ENCODE measurements around the gene ATG9A. TPM values are rescaled to one million over a fixed set of nuclear protein-coding genes. Genes with fewer than 3 reads are reported as not detected.
A peak's percentile ranks its signal among the peaks of the same experiment; 100 is the strongest.

The ATG9A gene
- total RNA-seq, 5 donors from 2014 or later (not counting 1 experiment from before 2014, with no cell fraction given), result 52.5 to 72.9 (median 57.6) TPM

GRCh38 chr2:219175928-219176817 is 53.3 kb downstream of the ATG9A start:
- peak overlapping the region; percentile 60 to 92 for H3K4me3 ChIP-seq (ENCODE audit: control insufficient read depth in 1 of 2, extremely low read depth in 1 of 2, low read length in 1 of 2)
- Mint-ChIP-seq H3K36me3 (peaks cover 43% of the 10 kb centered on the region), H3K27me3 (no peaks in the 10 kb centered on the region), H3K9me3 (no peaks in the 10 kb centered on the region), H3K4me3 (peak overlapping the region; percentile 88 to 96 (median 92)), H3K27ac (peak overlapping the region; percentile 86 to 99), H3K4me1 (peaks cover 62 to 76% (median 63%) of the 10 kb centered on the region in 3 donors)
- H3K4me1 ChIP-seq (ENCODE audit: control insufficient read depth in 1 of 2, extremely low read depth in 1 of 2, insufficient read depth in 2 of 2, low read length in 2 of 2), result peaks cover 23 to 70% of the 10 kb centered on the region in 2 experiments
- no peaks in the 10 kb centered on the region for H3K27me3 ChIP-seq (replicated peaks in 1 of 2; ENCODE audit: control insufficient read depth in 2 of 2, extremely low read depth in 1 of 2, insufficient read depth in 2 of 2, low read length in 1 of 2)
- no peaks in the 10 kb centered on the region for H3K9me3 ChIP-seq
- CTCF ChIA-PET, result interaction anchor here (0.6 to 3.0 kb wide), 16 partner anchors 10 to 323 kb away, joined by 3 to 26 read pairs (median 4); partner anchors contain the start of genes NHEJ1 (in 2 of the 2), DNAJB2 (in 1 of the 2), GMPPA (in 1 of the 2) and TUBA4A (in 1 of the 2)
- peak overlapping the region; percentile 83 for H3K27ac ChIP-seq (ENCODE audit: low read length)
- POLR2A ChIA-PET, result interaction anchor here (0.5 to 1.1 kb wide), 11 partner anchors 10 to 1107 kb away, joined by 3 to 9 read pairs (median 4); partner anchors contain the start of genes RUFY4 (in 1 of the 2) and TUBA4A (in 1 of the 2)
- DNase-seq (peak in 12 of 35 experiments; percentile 7 to 30 (median 15)), ATAC-seq (replicated peaks in 1 of 4) (peak; percentile 13 to 24 (median 19))
- H3K36me3 ChIP-seq (ENCODE audit: control insufficient read depth in 2 of 2, extremely low read depth in 1 of 2, insufficient read depth in 1 of 2, low read length in 1 of 2), result peaks cover 8 to 56% of the 10 kb centered on the region in 2 donors
- WGBS (ENCODE audit: insufficient coverage), result under 1% methylated on average over 38 of the region's 45 CpGs

- ATAC-seq (replicated peaks in 1 of 4), result no peak
- H3K27me3 Mint-ChIP-seq, result no peaks in the 10 kb centered on the region
- no peaks in the 10 kb centered on the region for H3K27me3 ChIP-seq (replicated peaks in 1 of 2; ENCODE audit: control insufficient read depth in 2 of 2, extremely low read depth in 1 of 2, insufficient read depth in 2 of 2, low read length in 1 of 2)
- H3K4me1 Mint-ChIP-seq, result peaks cover 55 to 71% (median 59%) of the 10 kb centered on the region in 3 donors
- no peaks in the 10 kb centered on the region for H3K9me3 ChIP-seq
- peak overlapping the region; percentile 88 to 96 (median 92) for H3K4me3 Mint-ChIP-seq
- peaks cover 23 to 65% of the 10 kb centered on the region in 2 experiments for H3K4me1 ChIP-seq (ENCODE audit: control insufficient read depth in 1 of 2, extremely low read depth in 1 of 2, insufficient read depth in 2 of 2, low read length in 2 of 2)
- CTCF ChIA-PET, result interaction anchor here (0.6 to 3.0 kb wide), 13 partner anchors 9 to 213 kb away, joined by 3 to 26 read pairs (median 5); partner anchors contain the start of genes NHEJ1 (in 2 of the 2), DNAJB2 (in 1 of the 2), TUBA4A (in 1 of the 2) and ZFAND2B (in 1 of the 2)
- H3K27ac Mint-ChIP-seq, result peak overlapping the region; percentile 86 to 99
- POLR2A ChIA-PET, result interaction anchor here (0.6 to 0.7 kb wide), 2 partner anchors 21 to 1106 kb away, joined by 3 to 4 read pairs; partner anchors contain the start of gene RUFY4 (in 1 of the 2)
- no peaks in the 10 kb centered on the region for H3K9me3 Mint-ChIP-seq
- peak overlapping the region; percentile 25 to 60 for H3K4me3 ChIP-seq (ENCODE audit: control insufficient read depth in 1 of 2, extremely low read depth in 1 of 2, low read length in 1 of 2)
- no peak for DNase-seq
- H3K36me3 Mint-ChIP-seq, result peaks cover 36% of the 10 kb centered on the region
- peak overlapping the region; percentile 83 for H3K27ac ChIP-seq (ENCODE audit: low read length)
- H3K36me3 ChIP-seq (ENCODE audit: control insufficient read depth in 2 of 2, extremely low read depth in 1 of 2, insufficient read depth in 1 of 2, low read length in 1 of 2), result peaks cover 7 to 49% of the 10 kb centered on the region in 2 donors
- 100% methylated on average over 4 of the region's 7 CpGs for WGBS (ENCODE audit: insufficient coverage)
These were observed 54.0 kb downstream of the ATG9A start for GRCh38 chr2:219175486-219175885.

DNA sequence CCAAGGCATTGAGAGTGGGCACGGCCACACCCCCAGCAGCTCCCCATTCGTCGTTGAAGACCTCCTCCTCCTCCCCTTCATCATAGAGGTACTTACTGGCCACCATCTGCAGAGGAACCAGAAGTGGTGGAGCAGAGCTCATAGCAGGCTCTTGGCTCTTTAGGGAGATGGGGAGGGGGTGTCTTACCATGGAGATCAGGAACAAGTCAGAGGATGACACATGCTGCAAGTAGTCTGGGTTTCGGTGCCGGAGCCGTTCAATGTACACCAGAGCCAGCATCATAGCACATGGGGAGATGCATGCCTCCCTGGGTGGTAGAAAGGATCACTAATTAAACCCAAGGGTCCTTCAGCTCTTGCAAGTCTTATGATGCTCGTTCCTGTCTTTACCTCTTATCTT is 54.6 kb downstream of the ATG9A start:
- Mint-ChIP-seq H3K9me3 (no peaks in the 10 kb centered on the region), H3K4me1 (peaks cover 48 to 64% (median 52%) of the 10 kb centered on the region in 3 donors), H3K36me3 (peaks cover 35% of the 10 kb centered on the region), H3K27ac (peak overlapping the region; percentile 86), H3K27me3 (no peaks in the 10 kb centered on the region), H3K4me3 (peak overlapping the region; percentile 62 to 92 (median 88))
- Histone ChIP-seq H3K36me3 (ENCODE audit: control insufficient read depth in 2 of 2, extremely low read depth in 1 of 2, insufficient read depth in 1 of 2, low read length in 1 of 2) (peaks cover 4 to 42% of the 10 kb centered on the region in 2 donors), H3K4me1 (ENCODE audit: control insufficient read depth in 1 of 2, extremely low read depth in 1 of 2, insufficient read depth in 2 of 2, low read length in 2 of 2) (peaks cover 23 to 58% of the 10 kb centered on the region in 2 experiments), H3K9me3 (no peaks in the 10 kb centered on the region), H3K27me3 (replicated peaks in 1 of 2; ENCODE audit: control insufficient read depth in 2 of 2, extremely low read depth in 1 of 2, insufficient read depth in 2 of 2, low read length in 1 of 2) (no peaks in the 10 kb centered on the region), H3K27ac (ENCODE audit: low read length) (peak overlapping the region; percentile 11), H3K4me3 (ENCODE audit: control insufficient read depth in 1 of 2, extremely low read depth in 1 of 2, low read length in 1 of 2) (no peak overlapping the region)
- ATAC-seq (replicated peaks in 1 of 4) (no peak), DNase-seq (no peak)
- 81% methylated on average over 4 of the region's 7 CpGs for WGBS (ENCODE audit: insufficient coverage)
- ChIA-PET POLR2A (interaction anchor here (0.6 to 1.0 kb wide), 4 partner anchors 22 to 146 kb away, joined by 3 to 6 read pairs (median 4); no protein-coding TSS in a partner anchor), CTCF (interaction anchor here (0.6 to 3.0 kb wide), 9 partner anchors 9 to 214 kb away, joined by 3 to 26 read pairs (median 5); partner anchors contain the start of gene NHEJ1 (in 2 of the 2))

DNA sequence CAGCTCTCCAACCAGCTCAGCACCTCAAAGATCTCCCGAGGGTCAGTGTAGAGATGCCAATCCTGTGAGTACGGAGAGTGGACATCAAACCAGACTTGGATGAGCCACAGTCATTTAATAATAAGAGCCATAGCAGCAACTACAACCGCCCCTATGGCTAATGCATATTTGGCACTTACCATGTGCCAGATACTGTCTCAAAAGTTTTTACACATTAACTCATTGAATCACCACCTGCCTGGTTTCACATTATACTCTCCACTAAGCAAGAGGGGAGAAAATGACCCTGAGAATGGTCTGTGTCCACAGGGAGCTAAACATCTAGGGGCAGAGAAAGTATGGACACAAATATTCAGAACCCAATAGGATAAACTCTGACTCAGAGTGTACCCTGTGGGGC is 55.3 kb downstream of the ATG9A start:
- CTCF ChIA-PET, result interaction anchor here (0.6 to 3.0 kb wide), 7 partner anchors 8 to 102 kb away, joined by 3 to 11 read pairs (median 5); partner anchors contain the start of gene NHEJ1 (in 1 of the 2)
- Histone ChIP-seq H3K4me1 (ENCODE audit: control insufficient read depth in 1 of 2, extremely low read depth in 1 of 2, insufficient read depth in 2 of 2, low read length in 2 of 2) (peaks cover 20 to 51% of the 10 kb centered on the region in 2 experiments), H3K9me3 (no peaks in the 10 kb centered on the region), H3K27me3 (replicated peaks in 1 of 2; ENCODE audit: control insufficient read depth in 2 of 2, extremely low read depth in 1 of 2, insufficient read depth in 2 of 2, low read length in 1 of 2) (no peaks in the 10 kb centered on the region), H3K27ac (ENCODE audit: low read length) (no peak overlapping the region), H3K4me3 (ENCODE audit: control insufficient read depth in 1 of 2, extremely low read depth in 1 of 2, low read length in 1 of 2) (no peak overlapping the region), H3K36me3 (ENCODE audit: control insufficient read depth in 2 of 2, extremely low read depth in 1 of 2, insufficient read depth in 1 of 2, low read length in 1 of 2) (peaks cover 4 to 39% of the 10 kb centered on the region in 2 donors)
- DNase-seq (no peak), ATAC-seq (replicated peaks in 1 of 4) (no peak)
- 95% methylated on average over 2 of the region's 3 CpGs for WGBS (ENCODE audit: insufficient coverage)
- Mint-ChIP-seq H3K9me3 (no peaks in the 10 kb centered on the region), H3K4me1 (peaks cover 42 to 58% (median 46%) of the 10 kb centered on the region in 3 donors), H3K4me3 (peak overlapping the region; percentile 62 to 92 (median 88)), H3K36me3 (peaks cover 32% of the 10 kb centered on the region), H3K27ac (peak overlapping the region; percentile 69 to 86), H3K27me3 (no peaks in the 10 kb centered on the region)
- POLR2A ChIA-PET, result interaction anchor here (0.6 to 1.0 kb wide), 4 partner anchors 32 to 146 kb away, joined by 3 to 6 read pairs (median 4); partner anchors contain the start of genes GLB1L (in 1 of the 2) and STK16 (in 1 of the 2)

DNA sequence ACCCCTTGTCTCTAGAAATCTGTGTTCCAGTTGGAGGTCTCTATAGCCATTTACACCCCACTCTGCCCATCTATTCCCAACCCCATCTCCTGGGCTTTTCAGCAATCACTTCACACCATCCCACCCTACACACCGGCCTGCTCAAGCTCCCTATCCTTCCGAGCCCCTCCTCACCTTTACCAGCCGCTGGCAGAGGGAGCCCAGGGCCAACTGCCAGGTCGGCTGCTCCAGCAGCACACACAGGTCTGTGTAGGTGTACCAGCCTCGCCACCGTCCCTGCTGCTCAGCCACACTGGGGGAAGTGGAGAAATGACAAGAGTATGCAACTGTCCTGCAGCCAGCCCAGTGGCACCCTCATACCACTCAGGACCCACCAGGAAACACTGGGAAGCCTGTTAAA is 56.3 kb downstream of the ATG9A start:
- ATAC-seq (replicated peaks in 1 of 4) (no peak), DNase-seq (no peak)
- WGBS (ENCODE audit: insufficient coverage), result no CpG with 5 or more reads among the region's 6 CpGs
- Mint-ChIP-seq H3K27me3 (no peaks in the 10 kb centered on the region), H3K36me3 (peaks cover 30% of the 10 kb centered on the region), H3K9me3 (no peaks in the 10 kb centered on the region), H3K4me3 (no peak overlapping the region), H3K4me1 (peaks cover 35 to 51% (median 41%) of the 10 kb centered on the region in 3 donors), H3K27ac (peak overlapping the region; percentile 15 to 39)
- no peak overlapping the region for H3K4me3 ChIP-seq (ENCODE audit: control insufficient read depth in 1 of 2, extremely low read depth in 1 of 2, low read length in 1 of 2)
- H3K27me3 ChIP-seq (replicated peaks in 1 of 2; ENCODE audit: control insufficient read depth in 2 of 2, extremely low read depth in 1 of 2, insufficient read depth in 2 of 2, low read length in 1 of 2), result no peaks in the 10 kb centered on the region
- ChIA-PET POLR2A (no interaction called here), CTCF (interaction anchor here (0.6 to 0.8 kb wide), 2 partner anchors 31 to 296 kb away, joined by 3 to 8 read pairs; no protein-coding TSS in a partner anchor)
- H3K36me3 ChIP-seq (ENCODE audit: control insufficient read depth in 2 of 2, extremely low read depth in 1 of 2, insufficient read depth in 1 of 2, low read length in 1 of 2), result peaks cover 4 to 39% of the 10 kb centered on the region in 2 donors
- no peak overlapping the region for H3K27ac ChIP-seq (ENCODE audit: low read length)
- H3K4me1 ChIP-seq (ENCODE audit: control insufficient read depth in 1 of 2, extremely low read depth in 1 of 2, insufficient read depth in 2 of 2, low read length in 2 of 2), result peaks cover 15 to 45% of the 10 kb centered on the region in 2 experiments
- H3K9me3 ChIP-seq, result no peaks in the 10 kb centered on the region

Data from T-cell (primary cell).